Adipocyte (in vitro differentiated cells): ENCODE data around the gene B3GAT1.

Experiments
- DNase-seq: peaks from one replicate; pipeline ENCODE4 v3.0.0-alpha.2; 2015; ENCODE audit warnings: low read depth
- H3K27me3 ChIP-seq: replicated peaks from 2 replicates; pipeline ENCODE4 v1.7.0; 2013; ENCODE audit warnings: mild to moderate bottlenecking, low read length, moderate library complexity; ENCODE audit not compliant: control insufficient read depth, insufficient read depth
- H3K36me3 ChIP-seq: 2 replicates; pipeline ENCODE4 v1.7.0; 2013; ENCODE audit warnings: low read length, mild to moderate bottlenecking, moderate library complexity; ENCODE audit not compliant: control insufficient read depth, insufficient read depth, severe bottlenecking
- H3K4me1 ChIP-seq: 2 replicates; pipeline ENCODE4 v1.7.0; 2013; ENCODE audit warnings: mild to moderate bottlenecking, low read length, moderate library complexity; ENCODE audit not compliant: control insufficient read depth, insufficient read depth
- H3K4me3 ChIP-seq: 2 replicates; pipeline ENCODE4 v1.7.0; 2013; ENCODE audit warnings: mild to moderate bottlenecking, low read length, moderate library complexity
- H3K9ac ChIP-seq: 2 replicates; pipeline ENCODE4 v1.7.0; 2013; ENCODE audit warnings: mild to moderate bottlenecking, low read length, moderate library complexity
- H3K9me3 ChIP-seq: 2 replicates; pipeline ENCODE4 v1.7.0; 2013; ENCODE audit warnings: mild to moderate bottlenecking, low read length, moderate library complexity; ENCODE audit not compliant: control insufficient read depth

The B3GAT1 gene

GRCh38 chr11:134357545-134357839, 54.5 kb downstream of the B3GAT1 start:
- peaks cover 24% of the 10 kb centered on the region for H3K27me3 ChIP-seq
- no peak overlapping the region for H3K4me3 ChIP-seq
- H3K9ac ChIP-seq, result no peak overlapping the region
- DNase-seq, result no peak
- no peaks in the 10 kb centered on the region for H3K4me1 ChIP-seq
- H3K36me3 ChIP-seq, result no peaks in the 10 kb centered on the region
- H3K9me3 ChIP-seq, result no peaks in the 10 kb centered on the region

GRCh38 chr11:134356656-134357544, 55.1 kb downstream of the B3GAT1 start:
- Histone ChIP-seq H3K9ac (no peak overlapping the region), H3K4me3 (no peak overlapping the region), H3K9me3 (no peaks in the 10 kb centered on the region), H3K4me1 (no peaks in the 10 kb centered on the region), H3K27me3 (peaks cover 24% of the 10 kb centered on the region), H3K36me3 (no peaks in the 10 kb centered on the region)
- DNase-seq, result no peak

DNA sequence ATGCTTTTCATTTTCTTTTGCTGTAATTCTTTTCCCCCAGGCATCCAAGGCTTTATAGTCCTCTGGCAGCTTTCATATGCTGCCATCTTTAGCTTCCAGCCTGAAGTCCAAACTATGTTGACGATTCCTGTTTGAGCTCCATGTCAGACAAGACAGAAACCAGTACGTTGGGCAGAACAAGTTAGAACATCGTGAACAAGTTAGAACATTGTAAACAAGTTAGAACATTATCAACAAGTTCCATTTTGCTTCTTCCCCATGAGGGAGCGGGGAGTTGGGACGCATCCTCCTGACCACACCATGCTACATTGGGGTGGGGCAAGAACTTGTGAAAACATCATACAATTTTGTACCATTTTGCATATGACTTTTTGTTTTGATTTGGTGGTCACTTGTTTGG, 56.4 kb downstream of the B3GAT1 start:
- Histone ChIP-seq H3K9me3 (no peaks in the 10 kb centered on the region), H3K36me3 (no peaks in the 10 kb centered on the region), H3K4me1 (no peaks in the 10 kb centered on the region), H3K9ac (no peak overlapping the region), H3K4me3 (no peak overlapping the region), H3K27me3 (peaks cover 24% of the 10 kb centered on the region)
- no peak for DNase-seq

- Histone ChIP-seq H3K4me1 (no peaks in the 10 kb centered on the region), H3K9me3 (no peaks in the 10 kb centered on the region), H3K36me3 (no peaks in the 10 kb centered on the region), H3K9ac (no peak overlapping the region), H3K4me3 (no peak overlapping the region), H3K27me3 (peaks cover 23% of the 10 kb centered on the region)
- no peak for DNase-seq
These were observed 56.9 kb downstream of the B3GAT1 start for GRCh38 chr11:134355136-134355535.

- peaks cover 10% of the 10 kb centered on the region for H3K27me3 ChIP-seq
- no peaks in the 10 kb centered on the region for H3K36me3 ChIP-seq
- no peak overlapping the region for H3K9ac ChIP-seq
- H3K9me3 ChIP-seq, result no peaks in the 10 kb centered on the region
- no peaks in the 10 kb centered on the region for H3K4me1 ChIP-seq
- H3K4me3 ChIP-seq, result no peak overlapping the region
- no peak for DNase-seq
These were observed 59.9 kb downstream of the B3GAT1 start for GRCh38 chr11:134352111-134352510.

DNA sequence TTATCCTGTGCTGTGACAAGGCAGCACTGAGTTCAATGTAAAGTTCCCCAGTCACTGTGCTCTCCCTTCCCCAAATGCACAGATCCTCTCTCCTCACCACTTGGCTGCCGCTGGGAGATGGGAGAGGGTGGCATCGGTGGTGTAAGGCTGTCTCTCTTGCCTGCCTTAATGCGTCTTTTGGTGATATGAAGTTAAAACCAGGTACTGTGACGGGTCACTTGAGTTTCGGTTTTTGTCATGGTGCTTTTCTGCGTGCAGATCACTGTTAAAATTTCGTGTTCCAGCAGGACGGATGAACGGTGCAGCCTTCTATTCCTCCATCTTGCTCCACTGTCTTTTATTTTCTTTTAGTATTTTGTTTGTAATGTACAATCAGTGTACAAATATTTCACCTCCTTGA, 61.7 kb downstream of the B3GAT1 start:
- Histone ChIP-seq H3K4me1 (no peaks in the 10 kb centered on the region), H3K9ac (no peak overlapping the region), H3K4me3 (no peak overlapping the region), H3K27me3 (peaks cover 7% of the 10 kb centered on the region), H3K9me3 (no peaks in the 10 kb centered on the region), H3K36me3 (no peaks in the 10 kb centered on the region)
- no peak for DNase-seq

GRCh38 chr11:134349802-134350355, 62.2 kb downstream of the B3GAT1 start:
- no peaks in the 10 kb centered on the region for H3K9me3 ChIP-seq
- no peak overlapping the region for H3K4me3 ChIP-seq
- no peaks in the 10 kb centered on the region for H3K4me1 ChIP-seq
- no peak overlapping the region for H3K9ac ChIP-seq
- no peak for DNase-seq
- H3K36me3 ChIP-seq, result no peaks in the 10 kb centered on the region
- H3K27me3 ChIP-seq, result peaks cover 7% of the 10 kb centered on the region

GRCh38 chr11:134349109-134349801, 62.8 kb downstream of the B3GAT1 start:
- Histone ChIP-seq H3K27me3 (peaks cover 7% of the 10 kb centered on the region), H3K4me3 (no peak overlapping the region), H3K36me3 (no peaks in the 10 kb centered on the region), H3K4me1 (no peaks in the 10 kb centered on the region), H3K9ac (no peak overlapping the region), H3K9me3 (no peaks in the 10 kb centered on the region)
- DNase-seq, result no peak

- Histone ChIP-seq H3K4me1 (no peaks in the 10 kb centered on the region), H3K27me3 (peaks cover 11% of the 10 kb centered on the region), H3K4me3 (no peak overlapping the region), H3K36me3 (no peaks in the 10 kb centered on the region), H3K9me3 (no peaks in the 10 kb centered on the region), H3K9ac (no peak overlapping the region)
- no peak for DNase-seq
These were observed 64.6 kb downstream of the B3GAT1 start for GRCh38 chr11:134347441-134347840.

- no peak overlapping the region for H3K9ac ChIP-seq
- no peaks in the 10 kb centered on the region for H3K9me3 ChIP-seq
- H3K27me3 ChIP-seq, result peaks cover 11% of the 10 kb centered on the region
- no peaks in the 10 kb centered on the region for H3K4me1 ChIP-seq
- H3K36me3 ChIP-seq, result no peaks in the 10 kb centered on the region
- no peak overlapping the region for H3K4me3 ChIP-seq
- no peak for DNase-seq
These were observed 65.1 kb downstream of the B3GAT1 start for GRCh38 chr11:134346976-134347350.

DNA sequence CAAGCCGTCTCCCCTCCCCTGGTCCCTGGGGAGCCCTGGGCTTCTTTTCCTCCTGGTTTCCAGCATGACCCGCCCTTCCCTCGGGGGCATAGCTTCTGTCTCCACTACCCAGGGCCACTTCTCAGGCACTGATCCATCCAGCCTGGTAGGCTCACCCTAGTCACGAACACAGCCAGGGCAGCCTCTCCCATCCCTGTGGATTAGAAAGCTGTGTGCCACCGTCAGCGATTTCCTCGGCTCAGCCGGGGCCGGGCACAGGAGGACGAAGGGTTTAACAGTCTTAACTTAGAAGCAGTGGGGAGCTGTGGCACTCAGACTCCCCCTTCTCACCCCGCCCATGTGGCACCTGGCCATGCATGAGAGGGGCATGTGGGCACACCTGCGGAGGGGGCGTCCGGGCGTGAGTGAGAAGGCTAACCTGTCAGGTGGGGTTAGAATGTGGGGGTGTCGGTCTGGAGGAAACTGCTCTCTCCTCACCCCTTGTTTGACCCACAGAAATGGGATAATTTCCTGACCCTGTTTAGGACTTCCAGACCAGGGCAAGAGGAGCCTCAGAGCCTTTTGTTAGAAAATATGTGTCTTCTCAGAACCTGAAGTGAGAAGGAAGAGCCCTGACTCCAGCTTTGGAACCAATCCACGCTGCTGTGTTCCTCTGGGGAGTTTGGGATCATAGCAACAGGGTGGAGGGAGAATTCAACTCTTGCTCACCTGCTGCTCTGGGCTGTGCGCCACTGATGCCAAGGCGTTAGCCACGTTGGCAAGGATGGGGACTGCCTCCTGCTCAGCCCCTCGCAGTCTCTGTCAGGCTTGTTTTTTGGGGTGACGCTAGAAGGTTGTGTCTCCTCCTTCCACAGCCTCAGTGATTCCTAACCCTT, 65.7 kb downstream of the B3GAT1 start:
- Histone ChIP-seq H3K4me1 (no peaks in the 10 kb centered on the region), H3K4me3 (no peak overlapping the region), H3K9me3 (no peaks in the 10 kb centered on the region), H3K9ac (no peak overlapping the region), H3K36me3 (no peaks in the 10 kb centered on the region), H3K27me3 (peaks cover 11% of the 10 kb centered on the region)
- no peak for DNase-seq
